ENCODE measurements around the gene PEX16. TPM values are rescaled to one million over a fixed set of nuclear protein-coding genes. Genes with fewer than 3 reads are reported as not detected.
A peak's percentile ranks its signal among the peaks of the same experiment; 100 is the strongest.

The PEX16 gene
- total RNA-seq, 4 donors from 2014 or later: 20.0 to 26.7 (median 21.3) TPM

- Histone ChIP-seq H3K4me1 (peaks cover 0 to 54% (median 25%) of the 10 kb centered on the region in 3 donors), H3K27ac (peak overlapping the region in 3 of 4 donors; percentile 89 to 93 (median 92)), H3K27me3 (peaks cover 30% of the 10 kb centered on the region), H3K9me3 (no peaks in the 10 kb centered on the region), H3K4me3 (peak overlapping the region in 1 of 2 donors; percentile 85), H3K36me3 (peaks cover 0 to 20% of the 10 kb centered on the region in 2 donors)
- 36 to 100% methylated on average over 1 to 3 of the region's 7 CpGs for WGBS, 2 donors (ENCODE audit: low coverage in 1 of 2)
- ATAC-seq: no peak
- TF ChIP-seq POLR2A (IDR thresholded peaks at IDR 0.05) (no peak), POLR2AphosphoS5 (IDR thresholded peaks at IDR 0.05) (no peak), EP300 (IDR thresholded peaks at IDR 0.05) (no peak), CTCF (IDR thresholded peaks at IDR 0.05) (no peak)
Measured at GRCh38 chr11:45918962-45919675, 1.4 kb upstream of the PEX16 start.

DNA sequence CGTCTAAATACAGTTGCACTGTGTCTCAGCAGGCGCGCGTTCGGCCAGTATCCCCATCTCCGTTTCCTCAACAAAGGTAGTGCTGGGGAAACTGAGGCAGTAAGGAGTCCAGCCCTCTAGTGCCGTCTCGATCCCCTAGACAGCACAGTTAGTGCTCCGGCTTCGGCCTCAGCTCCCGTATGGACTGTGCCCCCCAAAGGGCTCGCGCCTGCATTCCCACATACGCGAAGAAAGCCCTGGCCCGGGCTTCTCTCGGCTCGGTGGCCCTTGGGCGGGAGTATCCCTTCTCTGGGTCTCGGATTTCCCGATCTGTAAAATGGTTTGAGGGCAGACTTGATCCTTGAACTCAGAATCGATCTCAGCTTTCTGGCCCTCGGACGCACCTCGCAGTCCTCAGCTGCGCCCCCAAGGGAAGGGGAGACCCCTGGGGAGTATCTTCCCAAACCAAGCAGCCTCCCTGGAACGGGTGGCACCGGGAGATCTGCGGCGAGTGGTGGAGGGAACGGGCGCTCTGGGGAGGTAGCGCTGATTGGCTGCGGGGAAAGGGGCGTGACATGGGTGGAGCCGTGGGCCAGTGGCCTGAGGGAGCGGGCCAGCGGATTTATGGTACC is 759 bp upstream of the PEX16 start:
- Histone ChIP-seq H3K9me3 (no peaks in the 10 kb centered on the region), H3K4me1 (peaks cover 0 to 53% (median 25%) of the 10 kb centered on the region in 3 donors), H3K36me3 (peaks cover 0 to 27% of the 10 kb centered on the region in 2 donors), H3K27me3 (peaks cover 26% of the 10 kb centered on the region), H3K27ac (peak overlapping the region; percentile 83 to 93 (median 90)), H3K4me3 (peak overlapping the region; percentile 85 to 89)
- TF ChIP-seq POLR2AphosphoS5 (IDR thresholded peaks at IDR 0.05) (peak; percentile 65), CTCF (IDR thresholded peaks at IDR 0.05) (no peak), EP300 (IDR thresholded peaks at IDR 0.05) (no peak), POLR2A (IDR thresholded peaks at IDR 0.05) (peak; percentile 61 to 64)
- WGBS, 2 donors (ENCODE audit: low coverage in 1 of 2): 0 to 6% methylated on average over 3 to 4 of the region's 38 CpGs
- peak; percentile 81 for ATAC-seq

DNA sequence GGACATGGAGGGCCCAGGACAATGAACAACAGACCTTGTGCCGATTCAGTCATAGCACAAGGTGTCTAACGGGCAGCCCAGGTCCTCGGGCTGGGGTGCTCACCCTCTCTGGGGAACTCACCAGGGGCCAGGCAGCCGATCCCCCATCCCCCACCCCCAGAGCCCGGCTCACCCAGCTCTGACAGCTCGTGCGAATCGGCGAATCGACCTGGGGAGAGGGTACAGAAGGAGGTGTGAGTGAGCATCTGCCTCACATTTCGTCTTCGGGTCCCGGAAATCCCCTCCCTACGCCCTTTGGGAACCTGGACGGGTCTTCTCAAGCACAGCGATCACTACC is 423 bp downstream of the PEX16 start:
- TF ChIP-seq EP300 (IDR thresholded peaks at IDR 0.05): no peak
- Histone ChIP-seq H3K9me3 (no peaks in the 10 kb centered on the region), H3K27ac (peak overlapping the region; percentile 83 to 93 (median 90)), H3K4me1 (peaks cover 0 to 41% (median 17%) of the 10 kb centered on the region in 3 donors), H3K36me3 (peaks cover 0 to 39% of the 10 kb centered on the region in 2 donors), H3K4me3 (peak overlapping the region; percentile 85 to 89), H3K27me3 (peaks cover 14% of the 10 kb centered on the region)
- no peak for ATAC-seq
- WGBS, 2 donors (ENCODE audit: low coverage in 1 of 2): 25 to 60% methylated on average over 1 to 2 of the region's 16 CpGs

GRCh38 chr11:45915446-45915845 is 2.2 kb downstream of the PEX16 start:
- peaks cover 0 to 35% (median 12%) of the 10 kb centered on the region in 3 donors for H3K4me1 ChIP-seq
- H3K9me3 ChIP-seq: no peaks in the 10 kb centered on the region
- no peak for ATAC-seq
- no peak overlapping the region for H3K4me3 ChIP-seq
- H3K27me3 ChIP-seq: no peaks in the 10 kb centered on the region
- peaks cover 0 to 57% of the 10 kb centered on the region in 2 donors for H3K36me3 ChIP-seq
- no peak for TF ChIP-seq POLR2AphosphoS5 (IDR thresholded peaks at IDR 0.05)
- TF ChIP-seq CTCF (IDR thresholded peaks at IDR 0.05): no peak
- TF ChIP-seq EP300 (IDR thresholded peaks at IDR 0.05): no peak
- TF ChIP-seq POLR2A (IDR thresholded peaks at IDR 0.05): no peak
- H3K27ac ChIP-seq: no peak overlapping the region
- 80% methylated on average over 1 of the region's 13 CpGs; no CpG with 5 or more reads in 1 of the 2 donors for WGBS, 2 donors (ENCODE audit: low coverage in 1 of 2)

- TF ChIP-seq CTCF (IDR thresholded peaks at IDR 0.05): no peak
- no peak for TF ChIP-seq EP300 (IDR thresholded peaks at IDR 0.05)
- TF ChIP-seq POLR2A (IDR thresholded peaks at IDR 0.05): no peak
- TF ChIP-seq POLR2AphosphoS5 (IDR thresholded peaks at IDR 0.05): no peak
- Histone ChIP-seq H3K4me3 (no peak overlapping the region), H3K4me1 (peaks cover 0 to 31% (median 12%) of the 10 kb centered on the region in 3 donors), H3K27me3 (no peaks in the 10 kb centered on the region), H3K36me3 (peaks cover 0 to 71% of the 10 kb centered on the region in 2 donors), H3K9me3 (no peaks in the 10 kb centered on the region), H3K27ac (no peak overlapping the region)
- no CpG with 5 or more reads among the region's 22 CpGs for WGBS, 2 donors (ENCODE audit: low coverage in 1 of 2)
- no peak for ATAC-seq
Measured at GRCh38 chr11:45913942-45914635, 3.6 kb downstream of the PEX16 start.

Measured in gastroesophageal sphincter (tissue), 4 donors.